Measurements from ENCODE around the gene OPN4. TPM values are rescaled to one million over a fixed set of nuclear protein-coding genes. Genes with fewer than 3 reads are reported as not detected.
A peak's percentile ranks its signal among the peaks of the same experiment; 100 is the strongest.

Gene OPN4
- total RNA-seq, 1 donor from 2014 or later: not detected

DNA sequence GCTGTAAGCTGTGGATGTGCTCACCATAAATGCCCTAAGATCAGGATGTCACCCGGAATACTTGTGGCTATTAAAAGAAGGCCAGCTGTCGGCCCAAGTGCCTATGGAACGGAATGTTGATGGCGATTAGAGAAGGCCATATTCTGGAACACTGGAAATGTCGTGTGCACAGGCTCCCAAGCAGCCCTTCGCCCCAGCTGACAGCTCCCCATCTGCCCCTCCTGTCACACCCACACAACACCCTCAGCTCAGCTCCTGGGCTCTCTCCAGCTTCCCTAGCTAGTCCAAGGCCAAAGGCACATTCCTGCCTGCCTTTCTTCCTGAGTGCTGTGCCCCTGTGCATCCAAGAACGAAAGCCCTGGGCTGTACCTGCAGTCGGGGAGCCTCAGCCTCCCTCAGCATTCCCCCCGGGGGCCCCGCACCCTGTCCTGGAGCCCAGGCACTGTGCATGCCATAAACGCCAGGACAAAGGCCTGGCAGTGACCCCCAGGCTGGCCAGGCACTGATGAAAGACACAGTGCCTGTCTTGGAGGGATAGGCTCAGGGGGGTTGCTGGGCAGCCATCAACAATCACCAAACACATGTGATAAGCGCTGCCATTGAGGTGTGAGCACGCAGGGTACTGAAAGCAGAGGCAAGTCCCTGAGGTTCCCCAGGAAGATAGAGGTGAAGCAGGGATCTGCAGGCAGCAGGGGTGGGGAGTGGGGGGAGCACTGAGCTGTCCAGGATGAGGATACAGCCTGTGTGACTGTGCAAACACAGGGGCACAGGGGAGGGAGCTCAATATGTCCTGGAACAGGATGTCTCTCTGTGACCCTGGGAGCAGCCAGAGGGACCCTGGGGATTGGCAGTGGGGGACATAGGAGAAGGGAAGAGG is 10.2 kb downstream of the OPN4 start:
- H3K27ac Mint-ChIP-seq (ENCODE audit: unreplicated experiment): peak overlapping the region; percentile 94
- H3K9me3 Mint-ChIP-seq (ENCODE audit: unreplicated experiment): peaks cover 31% of the 10 kb centered on the region
- peak overlapping the region; percentile 78 for H3K4me3 Mint-ChIP-seq (ENCODE audit: unreplicated experiment)
- DNase-seq: no peak
- H3K4me1 Mint-ChIP-seq (ENCODE audit: low read depth, unreplicated experiment): peaks cover 54% of the 10 kb centered on the region
- peaks cover 32% of the 10 kb centered on the region for H3K27me3 Mint-ChIP-seq (ENCODE audit: unreplicated experiment)
- no peaks in the 10 kb centered on the region for H3K36me3 Mint-ChIP-seq (ENCODE audit: unreplicated experiment)
- TF ChIP-seq, protein P1, sequence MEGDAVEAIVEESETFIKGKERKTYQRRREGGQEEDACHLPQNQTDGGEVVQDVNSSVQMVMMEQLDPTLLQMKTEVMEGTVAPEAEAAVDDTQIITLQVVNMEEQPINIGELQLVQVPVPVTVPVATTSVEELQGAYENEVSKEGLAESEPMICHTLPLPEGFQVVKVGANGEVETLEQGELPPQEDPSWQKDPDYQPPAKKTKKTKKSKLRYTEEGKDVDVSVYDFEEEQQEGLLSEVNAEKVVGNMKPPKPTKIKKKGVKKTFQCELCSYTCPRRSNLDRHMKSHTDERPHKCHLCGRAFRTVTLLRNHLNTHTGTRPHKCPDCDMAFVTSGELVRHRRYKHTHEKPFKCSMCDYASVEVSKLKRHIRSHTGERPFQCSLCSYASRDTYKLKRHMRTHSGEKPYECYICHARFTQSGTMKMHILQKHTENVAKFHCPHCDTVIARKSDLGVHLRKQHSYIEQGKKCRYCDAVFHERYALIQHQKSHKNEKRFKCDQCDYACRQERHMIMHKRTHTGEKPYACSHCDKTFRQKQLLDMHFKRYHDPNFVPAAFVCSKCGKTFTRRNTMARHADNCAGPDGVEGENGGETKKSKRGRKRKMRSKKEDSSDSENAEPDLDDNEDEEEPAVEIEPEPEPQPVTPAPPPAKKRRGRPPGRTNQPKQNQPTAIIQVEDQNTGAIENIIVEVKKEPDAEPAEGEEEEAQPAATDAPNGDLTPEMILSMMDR (IDR thresholded peaks at IDR 0.05; ENCODE audit: partially characterized antibody, unreplicated experiment): no peak

DNA sequence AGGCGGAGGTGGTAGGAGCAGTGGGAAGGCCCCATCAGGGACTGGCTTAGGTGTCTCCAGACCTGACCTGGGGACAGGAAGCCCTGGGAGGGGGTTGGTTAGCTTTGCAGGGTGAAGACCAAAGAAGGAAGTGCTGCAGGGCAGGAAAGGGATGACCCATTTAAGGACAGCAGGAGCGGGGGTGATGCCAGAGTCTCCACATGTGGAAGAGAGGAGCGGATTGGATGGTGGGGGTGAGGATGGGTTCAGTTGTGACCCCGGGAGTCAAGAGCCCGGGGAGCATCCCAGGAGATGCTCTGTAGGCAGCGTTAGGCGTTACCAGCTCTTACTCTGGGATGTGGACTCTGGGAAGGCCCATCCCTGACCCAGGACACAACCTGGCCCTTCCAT is 10.9 kb downstream of the OPN4 start:
- TF ChIP-seq, protein P1 (IDR thresholded peaks at IDR 0.05; ENCODE audit: partially characterized antibody, unreplicated experiment): no peak
- peaks cover 32% of the 10 kb centered on the region for H3K27me3 Mint-ChIP-seq (ENCODE audit: unreplicated experiment)

DNA sequence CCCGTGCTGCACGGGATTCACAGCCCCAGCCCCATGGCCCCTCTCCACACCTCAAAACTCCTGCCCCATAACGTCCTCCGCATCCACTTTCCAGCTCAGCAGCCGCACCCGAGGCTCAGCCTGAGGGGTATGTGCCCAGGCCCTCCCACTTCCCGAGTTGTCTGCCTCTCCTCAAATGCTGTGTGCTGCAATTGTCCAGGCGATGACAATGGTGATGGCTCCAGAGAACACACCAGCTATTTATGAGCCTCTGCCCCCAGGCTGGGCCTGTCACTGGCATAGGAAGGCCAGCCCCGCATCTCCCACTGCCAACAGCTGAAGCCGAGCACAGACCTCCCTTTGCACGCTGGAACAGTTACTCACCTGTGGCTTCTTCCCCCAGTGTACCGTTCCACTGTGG is 11.5 kb downstream of the OPN4 start:
- no peak for DNase-seq
- Mint-ChIP-seq H3K36me3 (ENCODE audit: unreplicated experiment) (no peaks in the 10 kb centered on the region), H3K27ac (ENCODE audit: unreplicated experiment) (peak overlapping the region; percentile 94), H3K4me1 (ENCODE audit: low read depth, unreplicated experiment) (peaks cover 54% of the 10 kb centered on the region), H3K27me3 (ENCODE audit: unreplicated experiment) (peaks cover 32% of the 10 kb centered on the region), H3K4me3 (ENCODE audit: unreplicated experiment) (peak overlapping the region; percentile 78), H3K9me3 (ENCODE audit: unreplicated experiment) (peaks cover 31% of the 10 kb centered on the region)
- TF ChIP-seq, protein P1 (IDR thresholded peaks at IDR 0.05; ENCODE audit: partially characterized antibody, unreplicated experiment): no peak

More for the DNA sequence above, 10.9 kb downstream of the OPN4 start:
- peaks cover 54% of the 10 kb centered on the region for H3K4me1 Mint-ChIP-seq (ENCODE audit: low read depth, unreplicated experiment)
- H3K27ac Mint-ChIP-seq (ENCODE audit: unreplicated experiment): peak overlapping the region; percentile 94
- no peaks in the 10 kb centered on the region for H3K36me3 Mint-ChIP-seq (ENCODE audit: unreplicated experiment)
- DNase-seq: no peak
- peaks cover 31% of the 10 kb centered on the region for H3K9me3 Mint-ChIP-seq (ENCODE audit: unreplicated experiment)
- peak overlapping the region; percentile 78 for H3K4me3 Mint-ChIP-seq (ENCODE audit: unreplicated experiment)

DNA sequence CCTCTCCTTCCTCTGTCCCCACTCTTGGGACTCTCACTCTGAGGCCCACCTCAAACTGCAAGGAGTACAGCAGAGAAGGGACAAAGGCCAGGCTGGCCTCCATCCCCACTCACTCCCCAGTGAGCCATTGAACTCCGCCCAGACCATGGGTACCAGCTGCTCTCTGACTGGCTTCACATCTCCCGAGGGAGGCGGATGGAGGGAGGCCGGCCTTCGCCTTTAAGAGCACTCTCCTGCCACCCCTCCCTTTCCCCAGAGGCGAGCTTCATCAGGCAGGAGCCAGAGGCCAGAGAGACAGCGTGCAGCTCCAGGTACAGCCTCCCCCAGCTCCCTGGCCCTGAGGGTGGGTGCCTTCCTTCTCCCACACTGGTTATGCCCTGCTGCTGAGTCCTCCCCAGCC is 12.2 kb downstream of the OPN4 start:
- TF ChIP-seq, protein P1 (IDR thresholded peaks at IDR 0.05; ENCODE audit: partially characterized antibody, unreplicated experiment): no peak
- Mint-ChIP-seq H3K36me3 (ENCODE audit: unreplicated experiment) (no peaks in the 10 kb centered on the region), H3K9me3 (ENCODE audit: unreplicated experiment) (peaks cover 31% of the 10 kb centered on the region), H3K27ac (ENCODE audit: unreplicated experiment) (peak overlapping the region; percentile 94), H3K27me3 (ENCODE audit: unreplicated experiment) (peaks cover 32% of the 10 kb centered on the region), H3K4me1 (ENCODE audit: low read depth, unreplicated experiment) (peaks cover 57% of the 10 kb centered on the region), H3K4me3 (ENCODE audit: unreplicated experiment) (peak overlapping the region; percentile 78)
- DNase-seq: peak; percentile 89

Data from glutamatergic neuron (in vitro differentiated cells).